Measurements from ENCODE around the gene DTNA. TPM values are rescaled to one million over a fixed set of nuclear protein-coding genes. Genes with fewer than 3 reads are reported as not detected.
"Not testable (repeated sequence)": the region's sequence is repeated elsewhere in the genome, so short reads cannot be mapped to it uniquely, and the experiment has no call there.

Gene DTNA
- total RNA-seq, 2 donors from 2014 or later = 10.7 to 76.2 TPM

- no peaks in the 10 kb centered on the region for H3K4me1 ChIP-seq (replicated peaks)
- no peak for TF ChIP-seq POLR2A (IDR thresholded peaks at IDR 0.05)
- TF ChIP-seq, protein P1, sequence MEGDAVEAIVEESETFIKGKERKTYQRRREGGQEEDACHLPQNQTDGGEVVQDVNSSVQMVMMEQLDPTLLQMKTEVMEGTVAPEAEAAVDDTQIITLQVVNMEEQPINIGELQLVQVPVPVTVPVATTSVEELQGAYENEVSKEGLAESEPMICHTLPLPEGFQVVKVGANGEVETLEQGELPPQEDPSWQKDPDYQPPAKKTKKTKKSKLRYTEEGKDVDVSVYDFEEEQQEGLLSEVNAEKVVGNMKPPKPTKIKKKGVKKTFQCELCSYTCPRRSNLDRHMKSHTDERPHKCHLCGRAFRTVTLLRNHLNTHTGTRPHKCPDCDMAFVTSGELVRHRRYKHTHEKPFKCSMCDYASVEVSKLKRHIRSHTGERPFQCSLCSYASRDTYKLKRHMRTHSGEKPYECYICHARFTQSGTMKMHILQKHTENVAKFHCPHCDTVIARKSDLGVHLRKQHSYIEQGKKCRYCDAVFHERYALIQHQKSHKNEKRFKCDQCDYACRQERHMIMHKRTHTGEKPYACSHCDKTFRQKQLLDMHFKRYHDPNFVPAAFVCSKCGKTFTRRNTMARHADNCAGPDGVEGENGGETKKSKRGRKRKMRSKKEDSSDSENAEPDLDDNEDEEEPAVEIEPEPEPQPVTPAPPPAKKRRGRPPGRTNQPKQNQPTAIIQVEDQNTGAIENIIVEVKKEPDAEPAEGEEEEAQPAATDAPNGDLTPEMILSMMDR (IDR thresholded peaks at IDR 0.05) = no peak
- no peak for TF ChIP-seq POLR2AphosphoS5 (IDR thresholded peaks at IDR 0.05)
- intact Hi-C loops (cut with DNase I) = no loop called here
- no peaks in the 10 kb centered on the region for H3K27me3 ChIP-seq (replicated peaks; ENCODE audit: insufficient read depth)
- no peak overlapping the region for H3K4me3 ChIP-seq
- no peak overlapping the region for H3K27ac ChIP-seq
- H3K36me3 ChIP-seq = no peaks in the 10 kb centered on the region
- H3K9me3 ChIP-seq = no peaks in the 10 kb centered on the region
- no peak for DNase-seq (ENCODE audit: low spot score)
Observed at GRCh38 chr18:34893239-34893638, 183.1 kb downstream of the DTNA start.

- no peaks in the 10 kb centered on the region for H3K9me3 ChIP-seq
- no peak for DNase-seq (ENCODE audit: low spot score)
- H3K4me3 ChIP-seq = no peak overlapping the region
- no peaks in the 10 kb centered on the region for H3K4me1 ChIP-seq (replicated peaks)
- intact Hi-C loops (cut with DNase I) = no loop called here
- H3K27me3 ChIP-seq (replicated peaks; ENCODE audit: insufficient read depth) = no peaks in the 10 kb centered on the region
- no peak overlapping the region for H3K27ac ChIP-seq
- no peaks in the 10 kb centered on the region for H3K36me3 ChIP-seq
- TF ChIP-seq POLR2A (IDR thresholded peaks at IDR 0.05) (no peak), POLR2AphosphoS5 (IDR thresholded peaks at IDR 0.05) (no peak)
- TF ChIP-seq, protein P1 (IDR thresholded peaks at IDR 0.05) = no peak
Observed at GRCh38 chr18:34901299-34901698, 191.2 kb downstream of the DTNA start.

DNA sequence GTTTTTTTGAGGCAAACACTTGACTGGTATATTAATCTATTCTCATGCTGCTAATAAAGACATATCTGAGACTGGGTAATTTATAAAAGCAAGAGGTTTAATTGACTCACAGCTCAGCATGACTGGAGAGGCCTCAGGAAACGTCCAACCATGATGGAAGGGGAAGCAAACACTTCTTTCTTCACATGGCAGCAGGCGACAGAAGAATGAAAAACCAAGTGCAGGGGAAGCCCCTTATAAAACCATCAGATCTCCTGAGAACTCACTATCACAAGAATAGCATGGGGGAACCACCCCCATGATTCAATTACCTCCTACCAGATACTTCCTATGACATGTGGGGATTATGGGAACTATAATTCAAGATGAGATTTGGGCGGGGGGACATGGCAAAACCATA lies 194.9 kb downstream of the DTNA start:
- Histone ChIP-seq H3K4me3 (no peak overlapping the region), H3K27me3 (replicated peaks; ENCODE audit: insufficient read depth) (no peaks in the 10 kb centered on the region), H3K9me3 (no peaks in the 10 kb centered on the region), H3K27ac (no peak overlapping the region), H3K4me1 (replicated peaks) (no peaks in the 10 kb centered on the region), H3K36me3 (no peaks in the 10 kb centered on the region)
- TF ChIP-seq, protein P1 (IDR thresholded peaks at IDR 0.05) = no peak
- no peak for TF ChIP-seq POLR2AphosphoS5 (IDR thresholded peaks at IDR 0.05)
- no peak for TF ChIP-seq POLR2A (IDR thresholded peaks at IDR 0.05)
- WGBS = 72% methylated on average over 3 of the region's 3 CpGs
- DNase-seq (ENCODE audit: low spot score) = no peak
- intact Hi-C loops (cut with DNase I) = no loop called here

- H3K4me1 ChIP-seq (replicated peaks); intact Hi-C loops (cut with DNase I); H3K9me3 ChIP-seq; H3K36me3 ChIP-seq; H3K27me3 ChIP-seq (replicated peaks; ENCODE audit: insufficient read depth); H3K4me3 ChIP-seq; H3K27ac ChIP-seq; DNase-seq (ENCODE audit: low spot score): not testable (repeated sequence)
- WGBS = 95% methylated on average over 1 of the region's 1 CpG
Observed at GRCh38 chr18:34906985-34907384, 196.9 kb downstream of the DTNA start.

DNA sequence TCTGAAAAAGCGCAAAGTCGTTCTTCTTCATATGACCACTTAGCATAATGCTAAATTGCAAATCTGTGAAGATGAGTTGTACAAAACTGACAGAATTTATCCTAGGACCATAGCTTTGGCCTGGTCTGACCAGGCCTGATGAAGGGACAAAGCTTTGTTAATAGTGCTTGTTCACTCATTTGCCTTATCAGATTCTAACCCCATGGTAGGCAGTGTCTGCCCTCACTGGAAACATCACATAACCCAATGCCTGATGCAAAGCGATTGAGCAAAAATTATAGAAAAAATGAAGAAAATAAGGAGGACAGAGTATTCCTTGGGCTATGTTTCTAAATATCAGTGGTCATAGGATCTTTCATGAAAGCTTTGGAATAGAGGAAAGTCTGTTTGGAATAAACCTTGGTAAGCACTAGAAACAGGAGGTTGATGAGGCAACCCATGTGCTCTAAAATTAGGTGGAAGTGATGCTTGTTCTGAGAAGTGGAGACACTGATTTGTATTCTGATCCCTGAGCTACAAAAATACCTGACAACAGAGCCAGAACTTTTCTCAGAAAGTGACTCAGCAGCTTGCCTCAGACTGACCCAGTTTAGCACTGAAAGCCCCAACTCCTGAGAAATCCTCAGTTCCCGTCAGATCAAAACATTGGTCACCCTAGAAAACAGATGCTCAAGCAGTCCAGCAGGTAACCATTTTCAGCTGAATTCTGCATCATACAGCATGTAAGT lies 199.7 kb downstream of the DTNA start:
- Histone ChIP-seq H3K4me3 (no peak overlapping the region), H3K27me3 (replicated peaks; ENCODE audit: insufficient read depth) (no peaks in the 10 kb centered on the region), H3K9me3 (no peaks in the 10 kb centered on the region), H3K27ac (no peak overlapping the region), H3K36me3 (no peaks in the 10 kb centered on the region), H3K4me1 (replicated peaks) (no peaks in the 10 kb centered on the region)
- TF ChIP-seq POLR2AphosphoS5 (IDR thresholded peaks at IDR 0.05) (no peak), POLR2A (IDR thresholded peaks at IDR 0.05) (no peak)
- TF ChIP-seq, protein P1 (IDR thresholded peaks at IDR 0.05) = no peak
- DNase-seq (ENCODE audit: low spot score) = no peak
- WGBS = 87% methylated on average over 4 of the region's 4 CpGs
- intact Hi-C loops (cut with DNase I) = no loop called here

Data from prostate gland (tissue), 2 donors.